GM19240 (cell line): ENCODE data around the gene GPR89B.
"Not testable (repeated sequence)": the region's sequence is repeated elsewhere in the genome, so short reads cannot be mapped to it uniquely, and the experiment has no call there.

ENCODE experiments used
- DNase-seq: peaks from one replicate; pipeline ENCODE4 v3.0.0; 2011; ENCODE audit warnings: low spot score; ENCODE audit not compliant: insufficient read length

The GPR89B gene

GRCh38 chr1:148027004-148027403 is 98.8 kb downstream of the GPR89B start:
- DNase-seq, result not testable (repeated sequence)

GRCh38 chr1:148032247-148032646 is 104.0 kb downstream of the GPR89B start:
- DNase-seq, result not testable (repeated sequence)

- not testable (repeated sequence) for DNase-seq
Observed at GRCh38 chr1:148032690-148033089, 104.5 kb downstream of the GPR89B start.

- DNase-seq, result not testable (repeated sequence)
Observed at GRCh38 chr1:148033147-148033546, 104.9 kb downstream of the GPR89B start.

GRCh38 chr1:148037850-148038461 is 109.7 kb downstream of the GPR89B start:
- not testable (repeated sequence) for DNase-seq

GRCh38 chr1:148038462-148039333 is 110.5 kb downstream of the GPR89B start:
- peak; percentile 3 for DNase-seq
